ENCODE measurements around the gene IGBP1. TPM values are rescaled to one million over a fixed set of nuclear protein-coding genes. Genes with fewer than 3 reads are reported as not detected.
A peak's percentile ranks its signal among the peaks of the same experiment; 100 is the strongest.
"Not testable (repeated sequence)": the region's sequence is repeated elsewhere in the genome, so short reads cannot be mapped to it uniquely, and the experiment has no call there.

IGBP1 gene
- total and polyA plus RNA-seq, 10 donors = 36.4 to 78.4 (median 49.7) TPM

GRCh38 chrX:70196961-70197720 is 63.9 kb downstream of the IGBP1 start:
- Histone ChIP-seq H3K27ac (no peak overlapping the region), H3K27me3 (replicated peaks in 1 of 7) (peaks cover 0 to 14% (median 0%) of the 10 kb centered on the region in 7 donors), H3K4me3 (no peak overlapping the region), H3K4me1 (no peaks in the 10 kb centered on the region), H3K9me3 (peaks cover 0 to 2% (median 0%) of the 10 kb centered on the region in 8 donors), H3K36me3 (no peaks in the 10 kb centered on the region)
- WGBS, 5 donors = 11 to 21% (median 14%) methylated on average over 12 of the region's 12 CpGs
- peak; percentile 36 to 76 (median 61) for TF ChIP-seq CTCF (IDR thresholded peaks at IDR 0.05 in 8 of 11, conservative IDR thresholded peaks at IDR 0.05 in 3 of 11)
- no peak for TF ChIP-seq POLR2AphosphoS5 (IDR thresholded peaks at IDR 0.05)
- TF ChIP-seq POLR2A (IDR thresholded peaks at IDR 0.05) = no peak
- intact Hi-C loops (cut with DNase I; ENCODE audit: low total_unique reads) = loop anchor here (5.0 kb wide), 1 partner anchor 235 kb away; no protein-coding TSS in a partner anchor
- no peak for DNase-seq

- H3K27me3 ChIP-seq (replicated peaks in 1 of 7) = peaks cover 0 to 14% (median 0%) of the 10 kb centered on the region in 7 donors
Measured at GRCh38 chrX:70201732-70202131, 68.5 kb downstream of the IGBP1 start.

GRCh38 chrX:70208479-70208878 is 75.2 kb downstream of the IGBP1 start:
- Histone ChIP-seq H3K9me3 (no peaks in the 10 kb centered on the region), H3K4me1 (no peaks in the 10 kb centered on the region), H3K27me3 (replicated peaks in 1 of 7) (no peaks in the 10 kb centered on the region), H3K36me3 (no peaks in the 10 kb centered on the region), H3K4me3 (no peak overlapping the region), H3K27ac (no peak overlapping the region)
- TF ChIP-seq CTCF (IDR thresholded peaks at IDR 0.05 in 8 of 11, conservative IDR thresholded peaks at IDR 0.05 in 3 of 11) = no peak
- intact Hi-C loops (cut with DNase I; ENCODE audit: low total_unique reads) = no loop called here
- DNase-seq = no peak

More at GRCh38 chrX:70201732-70202131, 68.5 kb downstream of the IGBP1 start:
- no peak overlapping the region for H3K27ac ChIP-seq
- H3K9me3 ChIP-seq = no peaks in the 10 kb centered on the region
- H3K4me3 ChIP-seq = no peak overlapping the region
- H3K4me1 ChIP-seq = no peaks in the 10 kb centered on the region
- no peaks in the 10 kb centered on the region for H3K36me3 ChIP-seq
- WGBS, 5 donors = 77 to 86% (median 82%) methylated on average over 3 to 5 of the region's 5 CpGs
- no peak for DNase-seq
- no peak for TF ChIP-seq POLR2AphosphoS5 (IDR thresholded peaks at IDR 0.05)
- TF ChIP-seq POLR2A (IDR thresholded peaks at IDR 0.05) = no peak
- no peak for TF ChIP-seq CTCF (IDR thresholded peaks at IDR 0.05 in 8 of 11, conservative IDR thresholded peaks at IDR 0.05 in 3 of 11)
- intact Hi-C loops (cut with DNase I; ENCODE audit: low total_unique reads) = no loop called here

GRCh38 chrX:70209570-70209969 is 76.3 kb downstream of the IGBP1 start:
- intact Hi-C loops (cut with DNase I; ENCODE audit: low total_unique reads); DNase-seq: not testable (repeated sequence)

More at GRCh38 chrX:70209570-70209969, 76.3 kb downstream of the IGBP1 start:
- not testable (repeated sequence) for H3K27ac ChIP-seq; H3K9me3 ChIP-seq; H3K4me1 ChIP-seq; H3K27me3 ChIP-seq (replicated peaks in 1 of 7); H3K36me3 ChIP-seq; H3K4me3 ChIP-seq
- WGBS, 5 donors = 54 to 77% (median 62%) methylated on average over 6 of the region's 6 CpGs

Other genes starting within 250 kb of the IGBP1 start
- not detected for gene AWAT2, start 83.5 kb upstream of the IGBP1 start, total RNA-seq
- gene AWAT2, start 83.5 kb upstream of the IGBP1 start, polyA plus RNA-seq = not detected
- gene OTUD6A, start 71.0 kb upstream of the IGBP1 start, total RNA-seq = not detected
- gene OTUD6A, start 71.0 kb upstream of the IGBP1 start, polyA plus RNA-seq = not detected
- not detected for gene DGAT2L6, start 44.0 kb downstream of the IGBP1 start, total RNA-seq
- gene DGAT2L6, start 44.0 kb downstream of the IGBP1 start, polyA plus RNA-seq = not detected
- gene AWAT1, start 101.2 kb downstream of the IGBP1 start, total RNA-seq = not detected
- not detected for gene AWAT1, start 101.2 kb downstream of the IGBP1 start, polyA plus RNA-seq
- 1 to 10 TPM in 4 of 7 donors, under 1 TPM in 3; 0.27 to 1.8 (median 1.3) TPM for gene P2RY4, start 126.8 kb downstream of the IGBP1 start, total RNA-seq
- gene P2RY4, start 126.8 kb downstream of the IGBP1 start, polyA plus RNA-seq = under 1 TPM in 2 of 3 donors, not detected in 1; 0.06 to 0.11 TPM
- not detected for gene ARR3, start 134.9 kb downstream of the IGBP1 start, total RNA-seq
- not detected for gene ARR3, start 134.9 kb downstream of the IGBP1 start, polyA plus RNA-seq
- gene RAB41, start 148.7 kb downstream of the IGBP1 start, total RNA-seq = not detected
- gene RAB41, start 148.7 kb downstream of the IGBP1 start, polyA plus RNA-seq = not detected
- 10 to 100 TPM; 20.0 to 28.6 (median 25.3) TPM for gene PDZD11, start 156.5 kb downstream of the IGBP1 start, total RNA-seq
- gene PDZD11, start 156.5 kb downstream of the IGBP1 start, polyA plus RNA-seq = 10 to 100 TPM; 36.7 to 44.5 (median 40.2) TPM
- 1 to 10 TPM; 1.4 to 6.0 (median 3.2) TPM for gene KIF4A, start 156.7 kb downstream of the IGBP1 start, total RNA-seq
- gene KIF4A, start 156.7 kb downstream of the IGBP1 start, polyA plus RNA-seq = 1 to 10 TPM in 2 of 3 donors, under 1 TPM in 1; 0.41 to 1.5 (median 1.3) TPM

Data from spleen (tissue), 11 donors.